HepG2 (cell line): Measurements from ENCODE around the gene SLC9A9. TPM values are rescaled to one million over a fixed set of nuclear protein-coding genes. Genes with fewer than 3 reads are reported as not detected.

Source experiments
- HMGXB4 ChIP-seq, 2 experiments: sonication (generic) in 1 of 2; formaldehyde crosslinking in 1 of 2; IDR thresholded peaks; 2 replicates each; pipeline versions ENCODE4 v1.4.0 to v1.6.1; 2018 to 2020; ENCODE audit warnings: missing genetic modification reagents in 2 of 2, borderline replicate concordance in 1 of 2, low read depth in 1 of 2, mild to moderate bottlenecking in 1 of 2, missing biosample characterization in 1 of 2
- NR2F1 ChIP-seq, 2 experiments: fragments of 450-650 bp in 1 of 2; formaldehyde crosslinking in 1 of 2; IDR thresholded peaks; 2 replicates each; pipeline versions ENCODE4 v1.5.0 to v1.6.1; 2016 to 2020; ENCODE audit warnings: mild to moderate bottlenecking in 1 of 2, missing compliant biosample characterization in 1 of 2, missing genetic modification reagents in 1 of 2, moderate library complexity in 1 of 2
- REST ChIP-seq, 2 experiments: IDR thresholded peaks; 2 replicates each; pipeline ENCODE4 v1.6.1; 2011 to 2012; ENCODE audit warnings: low read length in 2 of 2, borderline replicate concordance in 1 of 2, low read depth in 1 of 2, mild to moderate bottlenecking in 1 of 2, moderate library complexity in 1 of 2
- ZMAT5 ChIP-seq: sonication (generic); formaldehyde crosslinking; IDR thresholded peaks from 2 replicates; pipeline ENCODE4 v1.5.0; 2020; ENCODE audit warnings: mild to moderate bottlenecking, low read depth, missing genetic modification reagents, borderline replicate concordance
- ZNF510 ChIP-seq: sonication (generic); formaldehyde crosslinking; IDR thresholded peaks from 2 replicates; pipeline ENCODE4 v1.4.0; 2020; ENCODE audit warnings: low read depth, mild to moderate bottlenecking, missing genetic modification reagents
- ZNF850 ChIP-seq: sonication (generic); formaldehyde crosslinking; conservative IDR thresholded peaks from 2 replicates; pipeline ENCODE4 v1.9.0; 2021; ENCODE audit warnings: mild to moderate bottlenecking, missing genetic modification reagents
- polyA plus RNA-seq, 8 experiments: library from polyadenylated mRNA; depleted of rRNA in 3 of 8; stranded (reverse) in 7 of 8; unstranded in 1 of 8; fragments of >200 nt; fragmentation: Illumina TruSeq in 4 of 8; extraction: Trizol in 4 of 8; gene quantifications; 2 replicates each; pipeline versions ENCODE4 v1.2.1 to v1.2.3, GENCODE V29; 2011 to 2016; ENCODE audit warnings: low read depth in 4 of 8, missing spikeins in 1 of 8, mixed read lengths in 1 of 8; ENCODE audit not compliant: insufficient read depth in 1 of 8
- total RNA-seq, 5 experiments: library from RNA; depleted of rRNA; stranded (reverse); fragments of >200 nt; fragmentation: Illumina TruSeq; extraction: Trizol; gene quantifications; 2 replicates each; pipeline ENCODE4 v1.2.3, GENCODE V29; 2016; ENCODE audit warnings: low read depth in 1 of 5
- TF ChIP-seq, protein P1 (sequence below): sonication (generic); formaldehyde crosslinking; IDR thresholded peaks from 2 replicates; pipeline ENCODE4 v1.4.0; 2020; ENCODE audit warnings: missing genetic modification reagents
- TF ChIP-seq, protein P2 (sequence below): IDR thresholded peaks from 2 replicates; pipeline ENCODE4 v1.6.1; 2016; ENCODE audit warnings: low read depth, control low read depth

Gene SLC9A9
- total and polyA plus RNA-seq, 2 of the 13 experiments (the other 11 are each of a cell fraction or from before 2014, with no cell fraction given) = not detected

GRCh38 chr3:143814443-143814889 is 33.8 kb downstream of the SLC9A9 start (continued):
- TF ChIP-seq REST (IDR thresholded peaks at IDR 0.05; ENCODE audit: borderline replicate concordance in 1 of 2, low read depth in 1 of 2, low read length in 2 of 2) (no peak), ZMAT5 (CRISPR knock-in tag) (no peak), NR2F1 (CRISPR knock-in tag; IDR thresholded peaks at IDR 0.05) (no peak), ZNF510 (CRISPR knock-in tag) (no peak), HMGXB4 (CRISPR knock-in tag; IDR thresholded peaks at IDR 0.05; ENCODE audit: borderline replicate concordance in 1 of 2, low read depth in 1 of 2) (no peak), ZNF850 (CRISPR knock-in tag) (no peak)
- TF ChIP-seq, protein P1, sequence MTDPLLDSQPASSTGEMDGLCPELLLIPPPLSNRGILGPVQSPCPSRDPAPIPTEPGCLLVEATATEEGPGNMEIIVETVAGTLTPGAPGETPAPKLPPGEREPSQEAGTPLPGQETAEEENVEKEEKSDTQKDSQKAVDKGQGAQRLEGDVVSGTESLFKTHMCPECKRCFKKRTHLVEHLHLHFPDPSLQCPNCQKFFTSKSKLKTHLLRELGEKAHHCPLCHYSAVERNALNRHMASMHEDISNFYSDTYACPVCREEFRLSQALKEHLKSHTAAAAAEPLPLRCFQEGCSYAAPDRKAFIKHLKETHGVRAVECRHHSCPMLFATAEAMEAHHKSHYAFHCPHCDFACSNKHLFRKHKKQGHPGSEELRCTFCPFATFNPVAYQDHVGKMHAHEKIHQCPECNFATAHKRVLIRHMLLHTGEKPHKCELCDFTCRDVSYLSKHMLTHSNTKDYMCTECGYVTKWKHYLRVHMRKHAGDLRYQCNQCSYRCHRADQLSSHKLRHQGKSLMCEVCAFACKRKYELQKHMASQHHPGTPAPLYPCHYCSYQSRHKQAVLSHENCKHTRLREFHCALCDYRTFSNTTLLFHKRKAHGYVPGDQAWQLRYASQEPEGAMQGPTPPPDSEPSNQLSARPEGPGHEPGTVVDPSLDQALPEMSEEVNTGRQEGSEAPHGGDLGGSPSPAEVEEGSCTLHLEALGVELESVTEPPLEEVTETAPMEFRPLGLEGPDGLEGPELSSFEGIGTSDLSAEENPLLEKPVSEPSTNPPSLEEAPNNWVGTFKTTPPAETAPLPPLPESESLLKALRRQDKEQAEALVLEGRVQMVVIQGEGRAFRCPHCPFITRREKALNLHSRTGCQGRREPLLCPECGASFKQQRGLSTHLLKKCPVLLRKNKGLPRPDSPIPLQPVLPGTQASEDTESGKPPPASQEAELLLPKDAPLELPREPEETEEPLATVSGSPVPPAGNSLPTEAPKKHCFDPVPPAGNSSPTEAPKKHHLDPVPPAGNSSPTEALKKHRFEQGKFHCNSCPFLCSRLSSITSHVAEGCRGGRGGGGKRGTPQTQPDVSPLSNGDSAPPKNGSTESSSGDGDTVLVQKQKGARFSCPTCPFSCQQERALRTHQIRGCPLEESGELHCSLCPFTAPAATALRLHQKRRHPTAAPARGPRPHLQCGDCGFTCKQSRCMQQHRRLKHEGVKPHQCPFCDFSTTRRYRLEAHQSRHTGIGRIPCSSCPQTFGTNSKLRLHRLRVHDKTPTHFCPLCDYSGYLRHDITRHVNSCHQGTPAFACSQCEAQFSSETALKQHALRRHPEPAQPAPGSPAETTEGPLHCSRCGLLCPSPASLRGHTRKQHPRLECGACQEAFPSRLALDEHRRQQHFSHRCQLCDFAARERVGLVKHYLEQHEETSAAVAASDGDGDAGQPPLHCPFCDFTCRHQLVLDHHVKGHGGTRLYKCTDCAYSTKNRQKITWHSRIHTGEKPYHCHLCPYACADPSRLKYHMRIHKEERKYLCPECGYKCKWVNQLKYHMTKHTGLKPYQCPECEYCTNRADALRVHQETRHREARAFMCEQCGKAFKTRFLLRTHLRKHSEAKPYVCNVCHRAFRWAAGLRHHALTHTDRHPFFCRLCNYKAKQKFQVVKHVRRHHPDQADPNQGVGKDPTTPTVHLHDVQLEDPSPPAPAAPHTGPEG (CRISPR knock-in tag) = no peak
- TF ChIP-seq, protein P2, sequence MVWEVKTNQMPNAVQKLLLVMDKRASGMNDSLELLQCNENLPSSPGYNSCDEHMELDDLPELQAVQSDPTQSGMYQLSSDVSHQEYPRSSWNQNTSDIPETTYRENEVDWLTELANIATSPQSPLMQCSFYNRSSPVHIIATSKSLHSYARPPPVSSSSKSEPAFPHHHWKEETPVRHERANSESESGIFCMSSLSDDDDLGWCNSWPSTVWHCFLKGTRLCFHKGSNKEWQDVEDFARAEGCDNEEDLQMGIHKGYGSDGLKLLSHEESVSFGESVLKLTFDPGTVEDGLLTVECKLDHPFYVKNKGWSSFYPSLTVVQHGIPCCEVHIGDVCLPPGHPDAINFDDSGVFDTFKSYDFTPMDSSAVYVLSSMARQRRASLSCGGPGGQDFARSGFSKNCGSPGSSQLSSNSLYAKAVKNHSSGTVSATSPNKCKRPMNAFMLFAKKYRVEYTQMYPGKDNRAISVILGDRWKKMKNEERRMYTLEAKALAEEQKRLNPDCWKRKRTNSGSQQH (CRISPR knock-in tag) = no peak
